T-helper 9 cell (primary cell): ENCODE results near the gene DIS3L2.
"Not testable (repeated sequence)": the region's sequence is repeated elsewhere in the genome, so short reads cannot be mapped to it uniquely, and the experiment has no call there.

ENCODE experiments used
- DNase-seq: peaks from one replicate; pipeline ENCODE4 v3.0.0-alpha.2; 2020

The DIS3L2 gene

DNA sequence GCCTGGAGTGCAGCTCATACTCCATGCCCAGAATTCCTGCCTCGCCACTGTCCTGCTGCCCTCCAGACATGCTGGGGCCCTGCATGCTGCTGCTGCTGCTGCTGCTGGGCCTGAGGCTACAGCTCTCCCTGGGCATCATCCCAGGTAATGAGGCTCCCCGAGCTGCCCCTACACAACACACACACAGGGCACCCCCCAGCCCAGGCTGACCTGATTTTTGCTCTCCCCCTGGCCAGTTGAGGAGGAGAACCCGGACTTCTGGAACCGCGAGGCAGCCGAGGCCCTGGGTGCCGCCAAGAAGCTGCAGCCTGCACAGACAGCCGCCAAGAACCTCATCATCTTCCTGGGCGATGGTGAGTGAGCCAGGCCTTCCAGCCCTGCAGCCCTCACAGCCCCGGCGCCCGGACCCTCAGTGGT lies 417.2 kb downstream of the DIS3L2 start, which contains the start of gene ALPP:
ALPP (plus strand) TSS at position 17 of the 417 bp plus-strand sequence; CDS start at position 69, 52 bp downstream.
- DNase-seq = not testable (repeated sequence)

DNA sequence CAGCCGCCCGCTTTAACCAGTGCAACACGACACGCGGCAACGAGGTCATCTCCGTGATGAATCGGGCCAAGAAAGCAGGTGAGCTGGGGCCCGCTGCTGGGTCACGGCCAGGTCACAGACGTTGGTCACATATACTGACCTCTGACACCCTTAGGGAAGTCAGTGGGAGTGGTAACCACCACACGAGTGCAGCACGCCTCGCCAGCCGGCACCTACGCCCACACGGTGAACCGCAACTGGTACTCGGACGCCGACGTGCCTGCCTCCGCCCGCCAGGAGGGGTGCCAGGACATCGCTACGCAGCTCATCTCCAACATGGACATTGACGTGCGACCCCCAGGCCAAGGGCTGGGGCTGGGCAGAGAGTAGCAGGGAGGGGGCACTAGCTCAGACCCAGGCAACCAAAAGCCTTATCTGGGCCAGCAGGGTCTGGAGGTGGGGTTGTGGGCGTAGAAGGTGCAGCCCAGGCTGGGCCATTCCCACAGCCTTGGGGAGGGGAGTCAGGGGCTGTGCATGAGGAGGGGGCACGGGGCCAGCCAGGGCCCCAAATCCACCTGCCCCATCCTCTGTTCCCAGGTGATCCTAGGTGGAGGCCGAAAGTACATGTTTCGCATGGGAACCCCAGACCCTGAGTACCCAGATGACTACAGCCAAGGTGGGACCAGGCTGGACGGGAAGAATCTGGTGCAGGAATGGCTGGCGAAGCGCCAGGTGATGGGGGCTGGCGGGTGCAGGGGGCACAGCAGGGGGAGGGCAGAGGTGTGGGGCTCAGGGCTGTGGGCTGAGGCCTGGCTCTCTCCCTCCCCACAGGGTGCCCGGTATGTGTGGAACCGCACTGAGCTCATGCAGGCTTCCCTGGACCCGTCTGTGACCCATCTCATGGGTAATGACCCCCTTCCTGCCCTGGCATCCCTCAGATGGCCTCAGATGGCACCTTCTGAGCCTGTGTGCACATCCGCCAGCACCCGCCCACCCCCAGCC lies 418.4 kb downstream of the DIS3L2 start:
- not testable (repeated sequence) for DNase-seq

DNA sequence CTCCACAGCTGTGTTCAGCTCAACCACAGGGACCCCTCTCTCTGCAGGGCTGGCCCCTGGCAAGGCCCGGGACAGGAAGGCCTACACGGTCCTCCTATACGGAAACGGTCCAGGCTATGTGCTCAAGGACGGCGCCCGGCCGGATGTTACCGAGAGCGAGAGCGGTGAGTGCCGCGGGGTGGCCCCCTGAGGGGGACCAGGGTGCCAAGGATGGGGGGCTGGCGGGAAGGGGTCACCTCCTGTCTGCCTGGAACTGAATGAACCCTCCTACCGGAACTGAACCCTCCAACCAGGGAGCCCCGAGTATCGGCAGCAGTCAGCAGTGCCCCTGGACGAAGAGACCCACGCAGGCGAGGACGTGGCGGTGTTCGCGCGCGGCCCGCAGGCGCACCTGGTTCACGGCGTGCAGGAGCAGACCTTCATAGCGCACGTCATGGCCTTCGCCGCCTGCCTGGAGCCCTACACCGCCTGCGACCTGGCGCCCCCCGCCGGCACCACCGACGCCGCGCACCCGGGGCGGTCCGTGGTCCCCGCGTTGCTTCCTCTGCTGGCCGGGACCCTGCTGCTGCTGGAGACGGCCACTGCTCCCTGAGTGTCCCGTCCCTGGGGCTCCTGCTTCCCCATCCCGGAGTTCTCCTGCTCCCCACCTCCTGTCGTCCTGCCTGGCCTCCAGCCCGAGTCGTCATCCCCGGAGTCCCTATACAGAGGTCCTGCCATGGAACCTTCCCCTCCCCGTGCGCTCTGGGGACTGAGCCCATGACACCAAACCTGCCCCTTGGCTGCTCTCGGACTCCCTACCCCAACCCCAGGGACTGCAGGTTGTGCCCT lies 419.9 kb downstream of the DIS3L2 start:
- DNase-seq = not testable (repeated sequence)

- DNase-seq = no peak
Observed at GRCh38 chr2:232382331-232383225, 421.1 kb downstream of the DIS3L2 start.

DNA sequence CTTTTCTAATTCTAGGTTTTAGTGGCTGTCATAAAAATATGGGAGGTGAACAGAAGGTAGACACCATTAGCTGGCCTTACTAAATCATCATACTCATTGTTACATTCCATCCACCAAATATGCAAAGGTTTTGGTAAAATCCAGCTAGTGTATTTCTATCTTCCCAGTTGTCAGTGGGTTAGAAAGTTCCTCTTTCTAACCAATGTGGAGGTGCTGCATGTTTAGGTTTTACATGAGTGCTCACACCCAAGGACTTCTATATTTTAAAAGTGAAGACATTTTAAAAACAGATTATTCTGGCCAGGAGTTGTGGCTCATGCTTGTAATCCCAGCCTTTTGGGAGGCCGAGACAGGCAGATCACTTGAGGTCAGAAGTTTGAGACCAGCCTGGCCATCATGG lies 423.0 kb downstream of the DIS3L2 start:
- DNase-seq = no peak

DNA sequence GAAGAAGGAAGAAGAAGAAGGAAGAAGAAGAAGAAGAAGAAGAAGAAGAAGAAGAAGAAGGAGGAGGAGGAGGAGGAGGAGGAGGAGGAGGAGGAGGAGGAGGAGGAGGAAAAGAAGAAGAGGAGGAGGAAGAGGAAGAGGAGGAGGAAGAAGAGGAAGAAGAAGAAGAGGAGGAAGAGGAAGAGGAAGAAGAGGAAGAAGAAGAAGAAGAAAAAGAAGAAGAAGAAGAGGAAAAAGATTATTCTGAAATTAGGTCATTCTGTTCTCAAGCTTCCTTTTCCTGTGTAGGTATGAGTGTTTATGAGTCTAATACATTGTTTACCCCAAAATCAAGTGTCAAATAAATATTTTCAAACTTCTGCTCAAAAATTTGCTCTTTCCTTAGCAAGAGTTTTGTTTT lies 423.5 kb downstream of the DIS3L2 start:
- not testable (repeated sequence) for DNase-seq

DNA sequence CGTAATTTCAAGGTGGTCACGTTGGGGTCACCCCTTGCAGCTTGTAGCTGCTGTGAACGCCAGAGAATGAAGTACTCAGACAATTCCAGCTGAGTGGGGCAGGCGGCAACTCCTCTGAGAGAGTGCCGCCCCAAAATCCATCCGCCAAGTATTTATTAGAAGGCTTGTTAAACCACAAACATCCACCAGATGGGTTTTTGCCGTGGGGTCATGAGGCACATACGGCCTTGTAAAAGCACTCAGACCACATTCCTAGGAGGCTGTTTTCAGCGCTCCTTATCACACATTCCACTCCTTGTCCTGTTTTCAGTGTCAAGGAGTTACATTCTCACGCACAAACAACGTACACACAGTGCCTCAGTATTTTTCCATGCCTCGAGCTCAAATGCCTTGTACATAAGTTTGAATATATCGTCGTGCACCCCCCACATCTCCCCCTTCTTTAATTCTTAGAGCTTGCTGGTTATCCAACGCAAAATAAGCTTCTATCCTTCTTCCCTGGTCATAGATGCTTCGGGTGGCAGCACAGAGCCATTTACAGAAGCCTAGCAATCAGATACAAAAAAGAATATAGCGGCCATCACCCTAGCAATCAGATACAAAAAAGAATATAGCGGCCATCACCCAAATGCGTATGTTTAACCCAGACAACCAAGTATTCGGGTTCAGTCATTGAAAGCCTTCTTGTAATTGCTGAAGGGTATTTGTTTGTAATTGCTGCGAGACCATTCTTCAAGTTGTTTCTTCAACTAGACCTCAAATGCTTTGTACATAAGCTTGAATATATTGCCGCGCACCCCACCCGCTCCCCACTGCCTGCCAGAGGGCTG lies 424.4 kb downstream of the DIS3L2 start:
- DNase-seq = no peak

GRCh38 chr2:232386490-232386739 lies 424.9 kb downstream of the DIS3L2 start:
- DNase-seq = no peak
